ENCODE data around the gene IFT122.

Gene IFT122

GRCh38 chr3:129561619-129562248 lies 121.7 kb downstream of the IFT122 start:
- DNase-seq = no peak

GRCh38 chr3:129562803-129563202 lies 122.8 kb downstream of the IFT122 start:
- DNase-seq = no peak

DNA sequence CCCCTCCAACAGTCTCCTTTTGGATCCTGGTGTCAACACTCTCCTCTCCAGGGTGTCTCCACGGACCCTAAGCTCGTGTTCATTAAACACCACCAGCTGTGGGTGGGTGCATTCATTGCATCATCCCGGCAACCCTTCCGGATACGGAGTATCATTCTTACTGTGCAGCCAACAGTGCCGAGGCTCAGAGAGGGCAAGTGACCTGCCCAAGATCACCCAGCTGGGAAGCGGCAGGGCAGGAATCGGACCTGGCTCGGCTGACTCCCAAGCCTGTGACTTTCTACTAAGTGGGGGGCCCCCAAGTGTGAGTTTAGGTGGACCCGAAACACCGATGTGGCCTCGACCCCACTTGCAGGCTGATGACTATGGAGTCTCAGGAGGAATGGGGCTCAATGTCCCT lies 123.3 kb downstream of the IFT122 start:
- DNase-seq = no peak

GRCh38 chr3:129563850-129564535 lies 124.0 kb downstream of the IFT122 start:
- DNase-seq = no peak

DNA sequence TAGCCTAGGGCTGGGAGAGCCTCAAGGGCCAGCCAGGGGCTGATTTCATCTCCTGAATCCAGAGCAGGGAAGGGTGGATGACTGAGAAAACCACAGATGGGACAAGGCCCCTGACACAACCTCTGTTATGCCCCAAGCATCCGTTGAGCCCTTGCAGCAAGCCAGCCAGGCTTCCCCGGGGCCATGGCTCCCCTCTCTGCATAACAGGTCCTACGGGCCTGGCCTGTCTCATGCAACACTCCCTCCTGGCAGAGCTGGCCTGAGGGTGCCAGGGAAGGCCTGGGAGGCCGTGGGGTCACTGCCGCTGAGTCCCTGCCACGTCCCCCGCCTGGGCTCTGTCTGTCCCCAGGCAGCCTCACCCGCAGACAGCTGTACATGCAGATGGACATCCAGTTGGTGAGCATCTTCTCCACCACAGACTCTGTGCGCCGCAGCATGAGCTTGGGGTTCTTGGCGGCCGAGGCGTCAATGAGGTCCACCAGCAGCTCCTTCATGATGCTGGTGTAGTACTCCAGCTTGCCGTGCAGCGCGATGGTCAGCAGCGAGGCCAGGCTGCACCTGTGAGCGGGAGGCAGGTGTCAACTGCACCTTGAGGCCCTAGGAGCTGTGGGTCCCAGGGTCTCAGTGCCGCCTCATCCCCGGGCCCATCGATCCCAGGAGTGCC lies 125.1 kb downstream of the IFT122 start:
- DNase-seq = no peak

DNA sequence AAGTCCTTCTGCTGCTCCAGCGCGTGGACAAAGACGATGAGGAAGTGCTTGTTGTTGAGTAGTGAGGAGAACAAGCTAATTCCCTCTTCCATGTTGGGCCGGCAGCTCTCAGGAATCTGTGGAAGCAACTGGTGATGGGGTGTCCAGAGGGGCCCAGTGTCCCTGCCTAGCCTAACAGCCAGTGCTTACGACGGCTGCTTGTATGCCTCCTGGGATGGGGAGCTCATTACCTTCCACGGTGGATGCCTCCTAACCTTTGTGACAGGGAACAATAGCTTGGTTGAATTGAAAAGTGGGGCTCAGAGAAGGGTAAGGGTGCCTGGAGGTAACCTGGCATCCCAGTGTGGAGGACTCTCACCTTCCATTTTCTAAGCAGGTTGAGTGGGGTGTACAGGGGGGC lies 125.9 kb downstream of the IFT122 start:
- DNase-seq = no peak

DNA sequence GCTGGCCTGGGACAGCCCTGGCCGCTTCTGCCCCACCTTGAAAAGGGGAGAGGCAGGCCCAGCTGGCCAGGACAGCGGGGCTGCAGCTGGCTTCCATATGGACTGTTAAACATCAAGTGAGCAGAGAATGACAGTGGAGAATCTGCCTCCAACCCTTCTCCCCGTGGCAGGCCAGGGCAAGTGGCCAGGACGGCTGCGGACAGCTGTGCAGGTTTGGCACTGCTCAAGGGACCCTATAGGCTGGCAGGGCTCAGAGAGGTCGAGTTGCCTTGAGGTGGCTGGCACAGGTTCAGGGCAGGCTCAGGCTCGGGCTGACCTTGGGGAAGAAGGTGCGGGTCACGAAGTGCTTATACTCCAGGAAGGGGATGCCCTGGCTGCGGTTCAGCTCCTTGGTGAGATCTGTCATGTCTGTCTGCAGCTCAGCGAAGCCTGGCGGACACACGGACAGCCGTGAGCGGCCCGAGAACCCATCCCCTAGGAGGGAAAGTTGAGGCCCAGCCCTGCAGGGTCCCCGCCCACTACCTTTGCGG lies 127.2 kb downstream of the IFT122 start:
- DNase-seq = peak; percentile 24

DNA sequence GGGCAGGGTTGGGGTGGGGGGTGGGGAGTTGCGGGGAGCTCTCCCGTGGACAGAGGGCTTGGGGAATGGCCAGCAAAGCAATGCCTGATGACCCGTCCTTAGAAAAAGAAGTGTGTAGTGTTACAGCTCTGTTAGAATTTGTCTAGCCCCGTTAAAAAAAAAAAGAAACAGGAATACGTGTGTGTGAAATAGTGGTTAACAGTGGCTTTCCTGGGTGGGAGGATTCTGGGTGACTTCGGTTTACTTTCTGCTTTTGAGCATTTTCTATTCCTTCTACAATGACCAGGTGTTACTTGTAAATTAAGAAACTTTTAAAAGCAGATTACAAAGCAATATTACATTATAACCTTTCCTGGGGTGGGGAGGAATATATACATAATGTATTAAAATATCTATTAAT lies 127.9 kb downstream of the IFT122 start:
- DNase-seq = no peak

- no peak for DNase-seq
Observed at GRCh38 chr3:129569856-129570255, 129.8 kb downstream of the IFT122 start.
